Sigmoid colon (tissue), 7 donors: Measurements from ENCODE around the gene FYB1. TPM values are rescaled to one million over a fixed set of nuclear protein-coding genes. Genes with fewer than 3 reads are reported as not detected.

Experiments
- DNase-seq: peaks from one replicate; pipeline ENCODE4 v3.0.0-alpha.2; 2019
- H3K27ac ChIP-seq, 4 donors: fragments of 200-600 bp; sonication (generic); one replicate each; pipeline ENCODE4 v1.5.1; 2016 to 2019; ENCODE audit warnings: mild to moderate bottlenecking in 1 of 4
- H3K27me3 ChIP-seq, 3 donors: fragments of 200-600 bp; sonication (generic); one replicate each; pipeline ENCODE4 v1.5.1; 2019; ENCODE audit warnings: mild to moderate bottlenecking in 1 of 3
- H3K36me3 ChIP-seq, 4 donors: fragments of 200-600 bp; sonication (generic); one replicate each; pipeline ENCODE4 v1.5.1; 2016 to 2019
- H3K4me1 ChIP-seq, 4 donors: fragments of 200-600 bp; sonication (generic); one replicate each; pipeline ENCODE4 v1.5.1; 2017 to 2019
- H3K4me3 ChIP-seq, 4 donors: fragments of 200-600 bp; sonication (generic); one replicate each; pipeline ENCODE4 v1.5.1; 2017 to 2019; ENCODE audit warnings: mild to moderate bottlenecking in 2 of 4, moderate library complexity in 1 of 4
- H3K9me3 ChIP-seq, 4 donors: fragments of 200-600 bp in 3 of 4; sonication (generic) in 3 of 4; one replicate each; pipeline versions ENCODE4 v1.5.1 to v1.6.1; 2013 to 2019
- EP300 ChIP-seq, 4 donors: sonication (generic); formaldehyde crosslinking; IDR thresholded peaks; one replicate each; pipeline ENCODE4 v1.6.1; 2017; ENCODE audit warnings: antibody characterized with exemption in 4 of 4
- POLR2A ChIP-seq, 2 donors: fragments of 450-650 bp; IDR thresholded peaks; one replicate each; pipeline ENCODE4 v1.6.1; 2016; ENCODE audit warnings: antibody characterized with exemption in 2 of 2, mild to moderate bottlenecking in 2 of 2, moderate library complexity in 2 of 2
- POLR2AphosphoS5 ChIP-seq, 4 donors: sonication (generic); formaldehyde crosslinking; IDR thresholded peaks; one replicate each; pipeline ENCODE4 v1.6.1; 2017; ENCODE audit warnings: antibody characterized with exemption in 4 of 4
- WGBS, 2 donors: extraction: QIAGEN DNeasy Blood & Tissue Kit; methylation state at CpG; one replicate each; pipeline ENCODE4 v1.1.7; 2013; 5-methylcytosine and 5-hydroxymethylcytosine counted together
- intact Hi-C: fragments of 100-400 bp; cut with DNase I; formaldehyde crosslinking; loops from one replicate; pipeline ENCODE4 v1.15.1; 2023
- polyA plus RNA-seq, 3 donors: library from polyadenylated mRNA; stranded (reverse); fragments of 200-250 nt; gene quantifications; one replicate each; pipeline ENCODE4 v1.2.3, GENCODE V29; 2013
- total RNA-seq, 4 donors: library from RNA; depleted of rRNA; stranded (reverse); fragments of >200 nt; gene quantifications; one replicate each; pipeline ENCODE4 v1.1.0, GENCODE V29; 2016
- TF ChIP-seq, protein P1 (sequence below), 4 experiments: fragments of 450-650 bp in 3 of 4; fragments of 200-600 bp in 1 of 4; IDR thresholded peaks; one replicate each; pipeline ENCODE4 v1.5.1; 2016 to 2019; ENCODE audit warnings: antibody characterized with exemption in 4 of 4, mild to moderate bottlenecking in 3 of 4, moderate library complexity in 2 of 4
- donor health status: healthy with polysubstance abuse.
- donor health status: Bipolar disorder and iron deficiency.
- donor health status: healthy.

The FYB1 gene
- total and polyA plus RNA-seq, 7 donors, result 2.8 to 18.2 (median 11.1) TPM

DNA sequence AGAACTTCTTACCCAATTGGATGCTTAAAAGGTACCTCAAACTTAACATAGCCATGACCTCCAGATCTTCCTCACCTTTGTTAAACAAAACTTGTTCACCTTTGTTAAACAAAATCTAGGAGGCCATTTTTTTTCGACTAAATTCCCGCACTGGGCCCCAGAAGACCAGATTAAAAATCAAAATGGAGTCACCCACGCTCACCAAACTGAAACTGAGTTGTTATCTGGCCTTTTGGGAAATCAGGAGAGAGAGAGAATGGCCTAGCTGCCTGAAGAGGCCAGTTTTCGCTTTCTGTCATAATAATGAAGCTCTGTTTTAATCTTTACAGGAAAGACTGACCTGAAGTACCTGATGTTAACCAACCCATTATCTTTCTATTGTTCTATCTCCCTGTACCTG lies 69.4 kb downstream of the FYB1 start:
- H3K9me3 ChIP-seq, result no peaks in the 10 kb centered on the region
- TF ChIP-seq POLR2A (IDR thresholded peaks at IDR 0.05), result no peak
- no peak for TF ChIP-seq EP300 (IDR thresholded peaks at IDR 0.05)
- TF ChIP-seq POLR2AphosphoS5 (IDR thresholded peaks at IDR 0.05), result no peak
- TF ChIP-seq, protein P1, sequence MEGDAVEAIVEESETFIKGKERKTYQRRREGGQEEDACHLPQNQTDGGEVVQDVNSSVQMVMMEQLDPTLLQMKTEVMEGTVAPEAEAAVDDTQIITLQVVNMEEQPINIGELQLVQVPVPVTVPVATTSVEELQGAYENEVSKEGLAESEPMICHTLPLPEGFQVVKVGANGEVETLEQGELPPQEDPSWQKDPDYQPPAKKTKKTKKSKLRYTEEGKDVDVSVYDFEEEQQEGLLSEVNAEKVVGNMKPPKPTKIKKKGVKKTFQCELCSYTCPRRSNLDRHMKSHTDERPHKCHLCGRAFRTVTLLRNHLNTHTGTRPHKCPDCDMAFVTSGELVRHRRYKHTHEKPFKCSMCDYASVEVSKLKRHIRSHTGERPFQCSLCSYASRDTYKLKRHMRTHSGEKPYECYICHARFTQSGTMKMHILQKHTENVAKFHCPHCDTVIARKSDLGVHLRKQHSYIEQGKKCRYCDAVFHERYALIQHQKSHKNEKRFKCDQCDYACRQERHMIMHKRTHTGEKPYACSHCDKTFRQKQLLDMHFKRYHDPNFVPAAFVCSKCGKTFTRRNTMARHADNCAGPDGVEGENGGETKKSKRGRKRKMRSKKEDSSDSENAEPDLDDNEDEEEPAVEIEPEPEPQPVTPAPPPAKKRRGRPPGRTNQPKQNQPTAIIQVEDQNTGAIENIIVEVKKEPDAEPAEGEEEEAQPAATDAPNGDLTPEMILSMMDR (IDR thresholded peaks at IDR 0.05), result no peak
- no peak overlapping the region for H3K27ac ChIP-seq
- no peak for DNase-seq
- no peaks in the 10 kb centered on the region for H3K4me1 ChIP-seq
- WGBS, 2 donors, result 92 to 93% methylated on average over 4 of the region's 4 CpGs
- H3K27me3 ChIP-seq, result no peaks in the 10 kb centered on the region
- intact Hi-C loops, result no loop called here
- no peaks in the 10 kb centered on the region for H3K36me3 ChIP-seq
- H3K4me3 ChIP-seq, result no peak overlapping the region

DNA sequence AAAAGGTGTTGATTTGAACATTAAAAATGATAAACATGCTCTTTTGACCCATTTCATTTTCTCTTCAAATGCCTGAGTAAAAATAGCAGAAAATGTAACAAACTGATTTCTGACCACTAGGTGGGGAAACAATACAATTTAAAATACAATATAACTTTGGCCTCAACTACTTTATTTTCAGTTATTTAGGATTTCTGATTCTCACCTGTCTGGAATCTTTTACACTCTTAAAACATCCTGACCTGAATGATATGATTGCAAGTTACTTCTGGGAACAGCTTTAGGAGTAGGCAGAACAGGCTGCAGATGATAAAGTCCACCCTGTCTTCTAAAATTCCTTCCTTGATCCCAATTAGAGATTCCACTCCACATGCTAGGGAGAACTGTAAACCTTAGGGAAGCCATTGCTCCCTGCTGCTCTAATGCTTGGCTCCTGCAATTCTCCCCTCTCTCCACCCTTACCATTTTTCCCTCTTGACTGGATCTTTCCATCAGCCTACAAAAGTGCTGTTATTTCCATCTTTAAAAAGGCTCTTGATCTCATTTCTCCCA lies 70.3 kb downstream of the FYB1 start:
- no peak overlapping the region for H3K4me3 ChIP-seq
- H3K9me3 ChIP-seq, result no peaks in the 10 kb centered on the region
- no peak overlapping the region for H3K27ac ChIP-seq
- H3K27me3 ChIP-seq, result no peaks in the 10 kb centered on the region
- no peaks in the 10 kb centered on the region for H3K36me3 ChIP-seq
- intact Hi-C loops, result no loop called here
- H3K4me1 ChIP-seq, result no peaks in the 10 kb centered on the region
- no peak for DNase-seq
- TF ChIP-seq POLR2A (IDR thresholded peaks at IDR 0.05) (no peak), POLR2AphosphoS5 (IDR thresholded peaks at IDR 0.05) (no peak), EP300 (IDR thresholded peaks at IDR 0.05) (no peak)
- TF ChIP-seq, protein P1 (IDR thresholded peaks at IDR 0.05), result no peak

DNA sequence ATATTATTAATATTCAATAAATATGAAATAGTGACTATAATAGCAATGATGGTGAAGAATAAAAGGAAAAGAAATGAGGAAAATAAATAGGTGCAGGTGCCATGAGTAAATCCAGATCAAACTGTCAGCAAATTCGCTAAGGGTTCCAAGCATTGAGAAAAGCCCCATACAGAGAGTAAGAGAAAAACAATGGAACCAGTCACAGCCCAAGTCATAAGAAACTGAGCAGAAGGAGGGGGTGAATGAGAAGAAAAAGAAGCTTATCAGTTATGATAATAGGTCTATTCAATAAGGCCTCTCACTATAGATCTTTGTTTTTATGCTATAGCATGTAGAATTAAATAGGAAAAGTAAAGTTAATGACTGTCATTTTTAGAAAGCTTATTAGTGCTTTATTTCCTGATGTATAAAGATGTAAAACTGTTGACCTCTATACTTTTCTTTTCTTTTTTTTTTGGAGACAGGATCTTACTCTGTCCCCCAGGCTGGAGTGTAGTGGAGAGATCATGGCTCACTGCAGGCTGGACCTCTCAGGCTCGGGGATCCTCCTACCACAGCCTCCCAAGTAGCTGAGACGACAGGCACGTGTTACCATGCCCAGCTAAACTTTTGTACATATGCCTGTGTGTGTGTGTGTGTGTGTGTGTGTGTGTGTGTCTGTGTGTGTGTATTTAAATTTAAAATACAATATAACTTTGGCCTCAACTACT lies 72.4 kb downstream of the FYB1 start:
- Histone ChIP-seq H3K9me3 (no peaks in the 10 kb centered on the region), H3K4me1 (no peaks in the 10 kb centered on the region), H3K27ac (no peak overlapping the region), H3K36me3 (no peaks in the 10 kb centered on the region), H3K4me3 (no peak overlapping the region), H3K27me3 (no peaks in the 10 kb centered on the region)
- intact Hi-C loops, result no loop called here
- TF ChIP-seq POLR2AphosphoS5 (IDR thresholded peaks at IDR 0.05) (no peak), POLR2A (IDR thresholded peaks at IDR 0.05) (no peak), EP300 (IDR thresholded peaks at IDR 0.05) (no peak)
- TF ChIP-seq, protein P1 (IDR thresholded peaks at IDR 0.05), result no peak
- 78 to 86% methylated on average over 4 of the region's 4 CpGs for WGBS, 2 donors
- no peak for DNase-seq

DNA sequence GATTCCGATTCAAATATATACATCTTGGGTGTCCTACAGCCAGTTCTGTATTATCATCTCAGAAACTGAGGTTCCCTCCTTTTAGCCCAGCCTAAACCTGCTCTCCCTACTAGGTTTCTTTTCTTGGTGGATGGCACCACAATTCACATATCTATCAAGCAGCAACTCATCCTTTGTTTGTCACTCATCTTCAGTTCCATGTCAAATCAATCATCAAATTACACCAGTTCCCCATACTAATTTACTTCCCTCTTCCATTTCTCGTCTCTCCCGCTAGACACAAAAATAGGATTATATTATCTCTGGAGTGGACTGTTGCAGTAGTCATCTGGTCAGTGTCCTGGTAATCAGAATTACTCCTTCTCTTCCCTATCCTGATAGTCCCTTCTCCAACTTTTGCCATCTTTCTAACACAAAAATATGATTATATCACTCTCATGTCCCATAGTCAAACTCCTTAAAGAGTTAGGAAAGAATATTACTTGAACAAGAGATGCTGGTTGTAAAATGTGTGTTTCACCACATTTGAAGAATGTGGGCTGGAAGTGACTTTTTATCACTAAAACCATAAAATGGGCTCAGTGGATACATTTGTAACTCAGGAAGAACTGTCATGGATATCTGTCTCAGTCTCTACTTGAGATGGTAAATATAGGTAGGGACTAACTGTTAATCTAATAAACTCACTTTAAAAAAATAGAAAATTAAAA lies 76.1 kb downstream of the FYB1 start:
- 87 to 90% methylated on average over 3 of the region's 3 CpGs for WGBS, 2 donors
- no peak for DNase-seq
- H3K4me1 ChIP-seq, result no peaks in the 10 kb centered on the region
- no peaks in the 10 kb centered on the region for H3K9me3 ChIP-seq
- no peak overlapping the region for H3K27ac ChIP-seq
- TF ChIP-seq POLR2AphosphoS5 (IDR thresholded peaks at IDR 0.05) (no peak), EP300 (IDR thresholded peaks at IDR 0.05) (no peak), POLR2A (IDR thresholded peaks at IDR 0.05) (no peak)
- TF ChIP-seq, protein P1 (IDR thresholded peaks at IDR 0.05), result no peak
- H3K27me3 ChIP-seq, result no peaks in the 10 kb centered on the region
- intact Hi-C loops, result no loop called here
- H3K36me3 ChIP-seq, result no peaks in the 10 kb centered on the region
- no peak overlapping the region for H3K4me3 ChIP-seq
